IPS-18c (cell line): ENCODE data around the gene RAN.
"Not testable (repeated sequence)": the region's sequence is repeated elsewhere in the genome, so short reads cannot be mapped to it uniquely, and the experiment has no call there.

ENCODE experiments used
- H3K4me3 ChIP-seq: 2 replicates; pipeline ENCODE4 v1.7.0; 2013; ENCODE audit warnings: low read depth, mild to moderate bottlenecking, low read length, moderate library complexity; ENCODE audit not compliant: insufficient read depth
- H3K9me3 ChIP-seq: one replicate; pipeline ENCODE4 v1.6.1; 2013; ENCODE audit warnings: mild to moderate bottlenecking, low read length, moderate library complexity; ENCODE audit not compliant: control insufficient read depth, insufficient read depth

The RAN gene

DNA sequence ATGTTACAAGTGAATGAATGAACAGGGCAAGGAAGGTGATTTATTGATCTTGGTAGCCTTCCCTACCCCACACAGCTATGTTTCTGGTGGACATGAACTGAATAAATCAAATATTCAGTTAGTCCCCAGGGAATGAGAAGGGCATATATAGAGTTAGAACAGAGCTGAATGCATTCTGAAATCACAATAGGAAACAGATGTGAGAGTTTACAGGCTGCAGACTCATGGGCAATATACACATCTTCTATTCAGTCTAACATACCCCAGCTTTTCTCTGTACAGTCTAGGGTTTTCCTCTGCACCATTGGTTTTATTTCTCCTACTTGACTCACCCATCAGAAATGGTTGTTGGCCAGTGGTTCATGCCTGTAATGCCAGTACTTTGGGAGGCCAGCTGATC lies 25.5 kb upstream of the RAN start:
- H3K9me3 ChIP-seq, result no peaks in the 10 kb centered on the region
- no peak overlapping the region for H3K4me3 ChIP-seq

- no peaks in the 10 kb centered on the region for H3K9me3 ChIP-seq
Measured at GRCh38 chr12:130847112-130847511, 24.8 kb upstream of the RAN start.

GRCh38 chr12:130848105-130848504 lies 23.8 kb upstream of the RAN start:
- H3K9me3 ChIP-seq, H3K4me3 ChIP-seq: not testable (repeated sequence)

More at GRCh38 chr12:130847112-130847511, 24.8 kb upstream of the RAN start:
- no peak overlapping the region for H3K4me3 ChIP-seq

DNA sequence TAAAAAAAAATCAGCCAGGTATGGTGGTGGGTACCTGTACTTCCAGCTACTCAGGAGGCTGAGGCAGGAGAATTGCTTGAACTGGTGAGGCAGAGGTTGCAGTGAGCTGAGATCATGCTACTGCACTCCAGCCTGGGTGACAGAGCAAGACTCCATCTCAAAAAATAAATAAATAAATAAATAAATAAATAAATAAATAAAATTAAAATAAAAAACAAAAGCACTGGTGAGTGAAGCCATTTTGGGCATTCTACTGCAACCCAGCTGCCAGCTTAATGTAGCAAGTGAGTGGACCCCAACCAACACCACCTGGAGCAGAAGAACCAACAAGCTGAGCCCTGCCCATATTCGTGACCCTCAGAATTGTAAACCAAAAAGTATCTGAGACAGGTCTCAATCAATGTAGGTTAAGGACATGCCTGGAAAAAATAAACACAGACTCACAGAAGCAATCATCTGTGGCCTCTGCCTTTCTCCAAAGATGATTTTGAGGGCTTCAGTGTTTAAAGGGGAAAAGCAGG lies 23.0 kb upstream of the RAN start:
- not testable (repeated sequence) for H3K9me3 ChIP-seq, H3K4me3 ChIP-seq

GRCh38 chr12:130849561-130850417 lies 22.1 kb upstream of the RAN start:
- no peak overlapping the region for H3K4me3 ChIP-seq

GRCh38 chr12:130850418-130851021 lies 21.3 kb upstream of the RAN start:
- no peak overlapping the region for H3K4me3 ChIP-seq
- H3K9me3 ChIP-seq, result no peaks in the 10 kb centered on the region

More at GRCh38 chr12:130849561-130850417, 22.1 kb upstream of the RAN start:
- no peaks in the 10 kb centered on the region for H3K9me3 ChIP-seq

DNA sequence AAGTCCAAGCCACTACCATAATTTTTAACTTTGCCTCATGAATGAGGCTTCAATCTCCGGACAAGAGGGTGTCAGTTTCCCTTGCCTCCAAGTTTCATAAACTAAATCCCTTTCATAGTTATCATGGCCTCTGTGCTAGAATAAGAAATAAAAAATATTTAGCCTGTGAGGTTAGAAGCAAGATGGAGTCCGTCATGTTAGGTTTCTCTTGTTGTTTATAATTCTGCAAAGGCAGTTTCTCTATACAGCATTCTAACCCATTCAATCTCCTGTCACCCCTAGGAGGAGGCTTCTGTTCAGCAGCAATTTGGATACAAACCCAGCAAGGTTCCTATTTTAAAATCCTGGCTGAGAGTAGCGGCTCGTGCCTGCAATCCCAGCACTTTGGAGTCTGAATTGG lies 15.8 kb upstream of the RAN start:
- H3K9me3 ChIP-seq, result no peaks in the 10 kb centered on the region

DNA sequence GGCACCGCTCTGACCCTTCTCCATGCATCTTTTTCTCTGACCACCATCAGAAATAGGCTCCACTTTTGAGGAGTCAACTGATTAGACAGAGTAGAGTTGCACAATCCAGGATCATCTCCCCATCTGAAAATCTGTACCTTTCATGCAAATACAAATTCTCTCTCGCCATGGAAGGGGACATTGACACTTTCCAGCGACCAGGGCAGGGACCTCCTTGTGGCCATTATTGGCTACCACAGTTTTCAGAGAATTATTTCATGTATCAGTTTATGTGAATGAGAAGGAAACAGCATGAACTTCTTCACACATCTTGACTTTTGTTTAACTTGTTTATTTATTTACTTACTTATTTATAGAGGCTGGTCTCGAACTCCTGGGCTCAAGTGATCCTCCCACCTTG lies 13.8 kb upstream of the RAN start:
- H3K9me3 ChIP-seq, result no peaks in the 10 kb centered on the region
- no peak overlapping the region for H3K4me3 ChIP-seq

More for the DNA sequence above, 15.8 kb upstream of the RAN start:
- no peak overlapping the region for H3K4me3 ChIP-seq

- Histone ChIP-seq H3K9me3 (no peaks in the 10 kb centered on the region), H3K4me3 (no peak overlapping the region)
Measured at GRCh38 chr12:130859161-130859560, 12.7 kb upstream of the RAN start.

DNA sequence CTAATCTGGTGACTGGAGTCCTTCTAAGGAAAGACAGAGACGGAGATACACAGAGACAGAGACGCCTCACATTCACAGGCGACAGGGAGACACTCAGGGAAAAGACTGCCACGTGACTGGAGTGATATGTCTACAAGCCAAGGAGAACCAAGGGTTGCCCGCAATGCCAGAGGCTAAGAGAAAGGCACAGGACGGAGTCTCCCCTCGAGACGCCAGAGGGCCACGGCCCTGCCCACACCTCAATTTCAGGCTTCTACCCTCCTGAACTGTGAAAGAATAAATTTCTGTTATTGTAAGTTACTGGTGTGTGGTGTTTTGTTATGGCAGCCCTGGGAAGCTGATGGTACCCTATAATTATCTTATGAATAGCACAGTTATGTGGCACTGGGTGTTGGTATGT lies 11.6 kb upstream of the RAN start:
- Histone ChIP-seq H3K9me3 (no peaks in the 10 kb centered on the region), H3K4me3 (no peak overlapping the region)

DNA sequence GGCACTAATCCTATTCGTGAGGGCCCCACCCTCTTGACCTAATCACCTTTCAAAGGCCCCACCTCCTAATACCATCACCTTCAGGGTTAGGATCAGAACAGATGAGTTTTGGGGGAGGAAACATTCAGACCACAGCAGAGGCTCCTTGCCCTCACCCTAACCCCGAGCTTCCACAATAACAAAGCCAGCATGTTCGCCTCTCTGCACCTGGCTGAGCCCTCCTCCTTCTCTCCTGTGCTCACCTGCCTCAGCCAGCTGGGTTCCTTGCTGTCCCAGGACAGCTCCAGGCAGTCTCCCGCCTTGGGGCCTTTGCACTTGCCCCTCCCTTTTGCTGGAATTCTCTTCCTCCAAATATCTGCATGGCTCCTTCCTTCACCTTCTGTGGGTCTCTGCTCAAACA lies 9.7 kb upstream of the RAN start:
- no peak overlapping the region for H3K4me3 ChIP-seq
- no peaks in the 10 kb centered on the region for H3K9me3 ChIP-seq

- H3K9me3 ChIP-seq, result not testable (repeated sequence)
Measured at GRCh38 chr12:130862771-130863170, 9.1 kb upstream of the RAN start.

GRCh38 chr12:130863298-130863697 lies 8.6 kb upstream of the RAN start:
- H3K9me3 ChIP-seq, result no peaks in the 10 kb centered on the region
- H3K4me3 ChIP-seq, result no peak overlapping the region

More at GRCh38 chr12:130862771-130863170, 9.1 kb upstream of the RAN start:
- H3K4me3 ChIP-seq, result not testable (repeated sequence)

- no peaks in the 10 kb centered on the region for H3K9me3 ChIP-seq
- H3K4me3 ChIP-seq, result no peak overlapping the region
Measured at GRCh38 chr12:130868412-130868811, 3.5 kb upstream of the RAN start.

DNA sequence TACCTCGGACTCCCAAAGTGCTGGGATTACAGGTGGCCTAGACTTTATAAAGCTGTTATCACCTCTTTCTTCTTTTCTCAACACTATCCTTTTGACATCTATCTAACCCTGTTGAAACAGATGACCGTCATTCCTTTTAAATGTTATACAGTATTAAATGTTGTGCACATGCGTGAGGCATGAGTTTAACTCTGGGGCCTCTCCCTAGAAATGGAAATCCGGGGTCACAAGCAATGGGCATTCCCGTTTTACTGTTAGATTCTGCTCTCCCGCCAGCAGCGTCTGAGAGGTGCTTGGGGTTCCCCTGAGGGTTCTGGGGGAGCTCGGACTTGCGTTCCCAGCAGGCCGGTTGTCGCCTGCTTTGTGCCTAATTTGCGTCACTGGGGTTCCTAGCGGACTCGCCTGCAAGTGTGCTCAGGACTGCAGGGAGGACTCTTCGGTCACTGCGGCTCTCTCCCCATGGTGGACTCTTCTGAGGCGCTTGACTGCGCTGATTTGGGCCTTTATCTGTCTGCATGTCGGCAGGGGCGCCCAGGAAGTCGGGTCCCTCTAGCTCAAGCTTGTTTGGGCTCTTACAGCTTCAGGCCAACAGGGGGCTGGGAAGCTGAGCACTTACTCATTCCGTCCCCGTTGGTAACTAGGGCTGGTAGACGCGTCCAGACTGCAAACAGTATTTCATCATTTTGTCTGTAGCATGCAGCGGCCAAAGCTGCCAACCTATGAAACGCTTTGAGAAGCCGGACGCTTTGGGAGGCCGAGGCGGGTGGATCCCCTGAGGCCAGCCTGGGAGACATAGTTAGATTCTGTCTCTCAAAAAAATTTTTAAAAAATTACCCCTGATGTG lies 1.2 kb upstream of the RAN start:
- peak overlapping the region; percentile 53 for H3K4me3 ChIP-seq
- H3K9me3 ChIP-seq, result no peaks in the 10 kb centered on the region

DNA sequence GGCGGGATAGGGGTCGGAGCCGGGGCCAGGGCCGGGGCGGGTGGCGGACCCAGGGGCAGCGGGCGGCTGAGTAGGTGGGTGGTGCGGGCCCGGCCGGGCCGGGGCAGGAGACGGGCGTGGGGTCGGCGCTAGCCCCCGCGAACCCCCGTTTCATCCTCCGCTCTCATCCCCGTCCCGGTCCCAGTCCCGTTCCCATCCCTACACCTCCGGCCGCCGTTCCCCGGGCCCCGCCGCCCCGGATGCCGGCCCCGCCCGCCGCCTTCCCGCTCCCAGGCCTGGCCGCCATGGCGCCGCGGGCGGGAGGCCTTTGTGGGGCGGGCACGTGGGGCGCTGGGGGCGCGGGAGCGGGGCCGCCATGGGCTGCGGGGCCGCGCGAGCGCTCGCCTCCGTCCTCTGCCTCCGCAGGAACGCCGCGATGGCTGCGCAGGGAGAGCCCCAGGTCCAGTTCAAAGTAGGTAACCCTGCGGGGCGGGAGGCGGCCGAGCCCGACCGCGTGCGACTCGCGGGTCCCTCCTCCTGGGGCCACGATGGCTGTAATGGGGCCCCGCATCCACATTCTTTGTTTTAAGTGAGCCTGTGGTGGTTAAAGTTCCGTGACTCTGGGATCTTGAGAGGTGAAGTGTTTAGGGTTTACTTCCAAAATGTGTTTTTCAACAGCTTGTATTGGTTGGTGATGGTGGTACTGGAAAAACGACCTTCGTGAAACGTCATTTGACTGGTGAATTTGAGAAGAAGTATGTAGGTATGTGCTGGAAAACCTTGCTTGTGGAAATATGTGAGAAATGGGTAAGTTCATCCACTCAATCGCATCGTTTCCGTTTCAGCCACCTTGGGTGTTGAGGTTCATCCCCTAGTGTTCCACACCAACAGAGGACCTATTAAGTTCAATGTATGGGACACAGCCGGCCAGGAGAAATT lies 572 bp downstream of the RAN start:
- Histone ChIP-seq H3K4me3 (peak overlapping the region; percentile 74), H3K9me3 (no peaks in the 10 kb centered on the region)
